Thymus (tissue), 11 donors: ENCODE results near the gene TM7SF3. TPM values are rescaled to one million over a fixed set of nuclear protein-coding genes. Genes with fewer than 3 reads are reported as not detected.
A peak's percentile ranks its signal among the peaks of the same experiment; 100 is the strongest.

ENCODE experiments used
- DNase-seq, 9 donors: peaks; one replicate each; pipeline ENCODE4 v3.0.0-alpha.2; 2013; ENCODE audit warnings: low spot score in 9 of 9, low read depth in 6 of 9, missing footprints in 1 of 9
- H3K27ac ChIP-seq, 2 donors: one replicate each; pipeline ENCODE4 v1.5.1; 2013; ENCODE audit warnings: control low read depth in 1 of 2, low read depth in 1 of 2, low read length in 1 of 2, mild to moderate bottlenecking in 1 of 2, moderate library complexity in 1 of 2
- H3K27me3 ChIP-seq, 2 donors: one replicate each; pipeline ENCODE4 v1.5.1; 2013; ENCODE audit warnings: low read length in 1 of 2; ENCODE audit not compliant: control insufficient read depth in 2 of 2, insufficient read depth in 1 of 2
- H3K36me3 ChIP-seq, 2 donors: one replicate each; pipeline ENCODE4 v1.5.1; 2013; ENCODE audit warnings: low read length in 1 of 2, mild to moderate bottlenecking in 1 of 2, moderate library complexity in 1 of 2; ENCODE audit not compliant: control insufficient read depth in 2 of 2, insufficient read depth in 2 of 2
- H3K4me1 ChIP-seq, 2 donors: one replicate each; pipeline ENCODE4 v1.5.1; 2013; ENCODE audit warnings: low read length in 2 of 2; ENCODE audit not compliant: control insufficient read depth in 2 of 2, insufficient read depth in 2 of 2
- H3K4me3 ChIP-seq, 2 donors: one replicate each; pipeline ENCODE4 v1.5.1; 2013; ENCODE audit warnings: low read length in 2 of 2, control low read depth in 1 of 2, mild to moderate bottlenecking in 1 of 2
- H3K9me3 ChIP-seq, 2 donors: one replicate each; pipeline ENCODE4 v1.5.1; 2013; ENCODE audit warnings: low read length in 1 of 2, mild to moderate bottlenecking in 1 of 2; ENCODE audit not compliant: control insufficient read depth in 2 of 2, insufficient read depth in 1 of 2
- WGBS: extraction: QIAGEN DNeasy Blood & Tissue Kit; methylation state at CpG from one replicate; pipeline ENCODE4 v1.1.7; 2013; 5-methylcytosine and 5-hydroxymethylcytosine counted together
- polyA plus RNA-seq: library from polyadenylated mRNA; stranded (reverse); fragments of 200-250 nt; gene quantifications from one replicate; pipeline ENCODE4 v1.2.3, GENCODE V29; 2013
- total RNA-seq: library from RNA; stranded (reverse); fragments of 120-200 nt; gene quantifications from one replicate; pipeline ENCODE4 v1.2.4, GENCODE V29; 2013
- donor health status: healthy.

TM7SF3 gene
- total and polyA plus RNA-seq, 2 donors, result 38.0 to 67.0 TPM

GRCh38 chr12:26941215-26941594 is 73.0 kb downstream of the TM7SF3 start:
- peaks cover 13 to 15% of the 10 kb centered on the region in 2 donors for H3K4me1 ChIP-seq
- 4% methylated on average over 1 of the region's 1 CpG for WGBS
- H3K36me3 ChIP-seq, result no peaks in the 10 kb centered on the region
- peak overlapping the region; percentile 21 to 40 for H3K4me3 ChIP-seq
- DNase-seq, result peak in 2 of 9 donors; percentile 22 to 52
- no peaks in the 10 kb centered on the region for H3K27me3 ChIP-seq
- H3K27ac ChIP-seq, result peak overlapping the region in 1 of 2 donors; percentile 67
- H3K9me3 ChIP-seq, result peaks cover 0 to under 1% of the 10 kb centered on the region in 2 donors

- H3K4me3 ChIP-seq, result peak overlapping the region; percentile 21 to 40
Measured at GRCh38 chr12:26940516-26941214, 73.5 kb downstream of the TM7SF3 start.

GRCh38 chr12:26939953-26940352 is 74.2 kb downstream of the TM7SF3 start:
- WGBS, result 5% methylated on average over 1 of the region's 1 CpG
- Histone ChIP-seq H3K36me3 (peaks cover 0 to under 1% of the 10 kb centered on the region in 2 donors), H3K27me3 (no peaks in the 10 kb centered on the region), H3K4me1 (peaks cover 16 to 22% of the 10 kb centered on the region in 2 donors), H3K4me3 (peak overlapping the region; percentile 65 to 95), H3K27ac (peak overlapping the region in 1 of 2 donors; percentile 94), H3K9me3 (no peaks in the 10 kb centered on the region)
- DNase-seq, result peak in 2 of 9 donors; percentile 41 to 46

More at GRCh38 chr12:26940516-26941214, 73.5 kb downstream of the TM7SF3 start:
- Histone ChIP-seq H3K27ac (peak overlapping the region; percentile 52 to 67), H3K4me1 (peaks cover 15 to 19% of the 10 kb centered on the region in 2 donors), H3K36me3 (no peaks in the 10 kb centered on the region), H3K27me3 (no peaks in the 10 kb centered on the region), H3K9me3 (no peaks in the 10 kb centered on the region)
- WGBS, result 15% methylated on average over 3 of the region's 3 CpGs
- peak in 4 of 9 donors; percentile 33 to 72 (median 36) for DNase-seq

- H3K4me1 ChIP-seq, result peaks cover 19 to 25% of the 10 kb centered on the region in 2 donors
- DNase-seq, result peak in 2 of 9 donors; percentile 43 to 54
- WGBS, result 0% methylated on average over 9 of the region's 9 CpGs
- peak overlapping the region; percentile 83 to 94 for H3K27ac ChIP-seq
- peak overlapping the region; percentile 65 to 95 for H3K4me3 ChIP-seq
- H3K27me3 ChIP-seq, result no peaks in the 10 kb centered on the region
- H3K36me3 ChIP-seq, result peaks cover 0 to 3% of the 10 kb centered on the region in 2 donors
- no peaks in the 10 kb centered on the region for H3K9me3 ChIP-seq
Measured at GRCh38 chr12:26939192-26939832, 74.9 kb downstream of the TM7SF3 start.

GRCh38 chr12:26938701-26939062 is 75.5 kb downstream of the TM7SF3 start:
- Histone ChIP-seq H3K27me3 (no peaks in the 10 kb centered on the region), H3K4me1 (peaks cover 18 to 25% of the 10 kb centered on the region in 2 donors), H3K9me3 (no peaks in the 10 kb centered on the region), H3K36me3 (peaks cover 0 to 8% of the 10 kb centered on the region in 2 donors), H3K27ac (peak overlapping the region; percentile 83 to 94), H3K4me3 (peak overlapping the region; percentile 65 to 95)
- WGBS, result under 1% methylated on average over 28 of the region's 28 CpGs
- peak in 3 of 9 donors; percentile 32 to 60 (median 43) for DNase-seq

- peaks cover 16 to 25% of the 10 kb centered on the region in 2 donors for H3K4me1 ChIP-seq
- under 1% methylated on average over 69 of the region's 69 CpGs for WGBS
Measured at GRCh38 chr12:26937863-26938700, 76.1 kb downstream of the TM7SF3 start, which contains the start of the genes FGFR1OP2 and INTS13. FGFR1OP2 (plus strand) TSS chr12:26938470; CDS start chr12:26954159, 15,689 bp downstream. INTS13 (minus strand) TSS chr12:26937981; CDS start chr12:26936803, 1,178 bp downstream.

GRCh38 chr12:26937443-26937862 is 76.7 kb downstream of the TM7SF3 start:
- no peak for DNase-seq
- H3K27ac ChIP-seq, result peak overlapping the region; percentile 83 to 94
- no peaks in the 10 kb centered on the region for H3K27me3 ChIP-seq
- H3K4me3 ChIP-seq, result peak overlapping the region; percentile 65 to 95
- H3K36me3 ChIP-seq, result peaks cover 1 to 8% of the 10 kb centered on the region in 2 donors
- peaks cover 16 to 25% of the 10 kb centered on the region in 2 donors for H3K4me1 ChIP-seq
- WGBS, result under 1% methylated on average over 10 of the region's 10 CpGs
- H3K9me3 ChIP-seq, result no peaks in the 10 kb centered on the region

More at GRCh38 chr12:26937863-26938700, 76.1 kb downstream of the TM7SF3 start, which contains the start of the genes FGFR1OP2 and INTS13:
- no peaks in the 10 kb centered on the region for H3K27me3 ChIP-seq
- no peaks in the 10 kb centered on the region for H3K9me3 ChIP-seq
- H3K27ac ChIP-seq, result peak within 1 kb of the TSS; percentile 83 to 94
- H3K36me3 ChIP-seq, result peaks cover 0 to 8% of the 10 kb centered on the region in 2 donors
- H3K4me3 ChIP-seq, result peak within 1 kb of the TSS; percentile 65 to 95
- peak; percentile 96 to 99 (median 97) for DNase-seq

- H3K9me3 ChIP-seq, result no peaks in the 10 kb centered on the region
- DNase-seq, result no peak
- WGBS, result 10% methylated on average over 8 of the region's 8 CpGs
- peaks cover 3 to 8% of the 10 kb centered on the region in 2 donors for H3K36me3 ChIP-seq
- H3K4me1 ChIP-seq, result peaks cover 14 to 22% of the 10 kb centered on the region in 2 donors
- H3K27me3 ChIP-seq, result no peaks in the 10 kb centered on the region
- peak overlapping the region; percentile 65 to 95 for H3K4me3 ChIP-seq
- peak overlapping the region; percentile 53 to 94 for H3K27ac ChIP-seq
Measured at GRCh38 chr12:26936559-26937442, 77.4 kb downstream of the TM7SF3 start.
